H9 (cell line): Measurements from ENCODE around the gene RASA3. TPM values are rescaled to one million over a fixed set of nuclear protein-coding genes. Genes with fewer than 3 reads are reported as not detected.

Experiments
- DNase-seq: peaks from one replicate; pipeline ENCODE4 v3.0.0-alpha.2; 2017
- H2AFZ ChIP-seq: one replicate; pipeline ENCODE4 v1.6.1; 2013; ENCODE audit warnings: mild to moderate bottlenecking, low read length, control low read depth, moderate library complexity
- H2AK5ac ChIP-seq: 2 replicates; pipeline ENCODE4 v1.6.1; 2013; ENCODE audit warnings: low read length, control low read depth, mixed read lengths; ENCODE audit not compliant: insufficient read length
- H2BK120ac ChIP-seq: one replicate; pipeline ENCODE4 v1.6.1; 2013; ENCODE audit warnings: low read depth, mild to moderate bottlenecking, low read length, control low read depth, inconsistent platforms; ENCODE audit not compliant: poor library complexity, severe bottlenecking
- H2BK12ac ChIP-seq: 2 replicates; pipeline ENCODE4 v1.6.1; 2013; ENCODE audit warnings: low read length, control low read depth, mixed read lengths, low read depth; ENCODE audit not compliant: insufficient read length
- H2BK15ac ChIP-seq: 2 replicates; pipeline ENCODE4 v1.6.1; 2013; ENCODE audit warnings: low read depth, low read length, control low read depth
- H2BK20ac ChIP-seq: one replicate; pipeline ENCODE4 v1.6.1; 2013; ENCODE audit warnings: low read depth, mild to moderate bottlenecking, low read length, control low read depth, inconsistent platforms; ENCODE audit not compliant: poor library complexity, severe bottlenecking
- H2BK5ac ChIP-seq: 2 replicates; pipeline ENCODE4 v1.6.1; 2013; ENCODE audit warnings: low read length, control low read depth, mixed read lengths; ENCODE audit not compliant: insufficient read length
- H3K14ac ChIP-seq: 2 replicates; pipeline ENCODE4 v1.6.1; 2013; ENCODE audit warnings: low read length, control low read depth; ENCODE audit not compliant: insufficient read depth
- H3K18ac ChIP-seq: 2 replicates; pipeline ENCODE4 v1.6.1; 2013; ENCODE audit warnings: low read depth, mild to moderate bottlenecking, mixed read lengths, low read length, control low read depth; ENCODE audit not compliant: insufficient read length
- H3K23ac ChIP-seq: 2 replicates; pipeline ENCODE4 v1.6.1; 2013; ENCODE audit warnings: low read length, control low read depth, mixed read lengths, low read depth; ENCODE audit not compliant: insufficient read length
- H3K23me2 ChIP-seq: 2 replicates; pipeline ENCODE4 v1.6.1; 2013; ENCODE audit warnings: low read depth, mild to moderate bottlenecking, mixed read lengths, low read length, control low read depth; ENCODE audit not compliant: insufficient read length, poor library complexity, severe bottlenecking
- H3K27ac ChIP-seq: 2 replicates; pipeline ENCODE4 v1.5.1; 2013; ENCODE audit warnings: low read length, control low read depth, mixed read lengths, low read depth; ENCODE audit not compliant: insufficient read length
- H3K27me3 ChIP-seq: 2 replicates; pipeline ENCODE4 v1.6.1; 2013; ENCODE audit warnings: low read length, control low read depth, inconsistent platforms; ENCODE audit not compliant: insufficient read depth
- H3K4ac ChIP-seq: 2 replicates; pipeline ENCODE4 v1.6.1; 2013; ENCODE audit warnings: low read depth, mild to moderate bottlenecking, control low read depth, inconsistent platforms, low read length, moderate library complexity
- H3K4me1 ChIP-seq: 2 replicates; pipeline ENCODE4 v1.6.1; 2013; ENCODE audit warnings: low read length, control low read depth, inconsistent platforms; ENCODE audit not compliant: insufficient read depth
- H3K4me2 ChIP-seq: 2 replicates; pipeline ENCODE4 v1.6.1; 2013; ENCODE audit warnings: low read length, control low read depth, mixed read lengths; ENCODE audit not compliant: insufficient read length, insufficient read depth
- H3K56ac ChIP-seq: 2 replicates; pipeline ENCODE4 v1.6.1; 2013; ENCODE audit warnings: low read depth, mild to moderate bottlenecking, mixed read lengths, low read length, control low read depth; ENCODE audit not compliant: insufficient read length
- H3K79me1 ChIP-seq: 2 replicates; pipeline ENCODE4 v1.6.1; 2013; ENCODE audit warnings: low read depth, mild to moderate bottlenecking, moderate library complexity, low read length, control low read depth, inconsistent platforms; ENCODE audit not compliant: insufficient read depth, poor library complexity, severe bottlenecking
- H3K79me2 ChIP-seq: 2 replicates; pipeline ENCODE4 v1.6.1; 2013; ENCODE audit warnings: low read length, control low read depth, inconsistent platforms; ENCODE audit not compliant: insufficient read depth
- H3K9ac ChIP-seq: 2 replicates; pipeline ENCODE4 v1.6.1; 2013; ENCODE audit warnings: low read length, control low read depth, mixed read lengths; ENCODE audit not compliant: insufficient read length; ENCODE audit errors: extremely low read depth
- H3K9me3 ChIP-seq: one replicate; pipeline ENCODE4 v1.6.1; 2013; ENCODE audit warnings: low read depth, low read length, inconsistent platforms; ENCODE audit not compliant: control insufficient read depth
- H3T11ph ChIP-seq: one replicate; pipeline ENCODE4 v1.6.1; 2013; ENCODE audit warnings: mild to moderate bottlenecking, low read length, control low read depth, inconsistent platforms
- H4K20me1 ChIP-seq: one replicate; pipeline ENCODE4 v1.6.1; 2013; ENCODE audit not compliant: control insufficient read depth, insufficient read length, insufficient read depth
- H4K5ac ChIP-seq: 2 replicates; pipeline ENCODE4 v1.6.1; 2013; ENCODE audit warnings: low read depth, mild to moderate bottlenecking, mixed read lengths, low read length, control low read depth; ENCODE audit not compliant: insufficient read length
- H4K8ac ChIP-seq: replicated peaks from 2 replicates; pipeline ENCODE4 v1.6.1; 2013; ENCODE audit warnings: low read length, control low read depth, mixed read lengths, low read depth; ENCODE audit not compliant: insufficient read length
- H4K91ac ChIP-seq: 2 replicates; pipeline ENCODE4 v1.6.1; 2013; ENCODE audit warnings: low read depth, mild to moderate bottlenecking, moderate library complexity, mixed read lengths, low read length, control low read depth; ENCODE audit not compliant: insufficient read length
- H3K27ac Mint-ChIP-seq, 3 experiments: 2 replicates in 2 of 3; 3 replicates in 1 of 3; pipeline ENCODE4 v1.8.0; 2020 to 2021; ENCODE audit warnings: mixed read lengths in 3 of 3, mild to moderate bottlenecking in 1 of 3, moderate library complexity in 1 of 3
- H3K27me3 Mint-ChIP-seq: 2 replicates; pipeline ENCODE4 v1.8.0; 2021; ENCODE audit warnings: low read depth, mild to moderate bottlenecking, moderate library complexity, mixed read lengths
- H3K36me3 Mint-ChIP-seq, 3 experiments: 2 replicates in 2 of 3; 3 replicates in 1 of 3; pipeline ENCODE4 v1.8.0; 2020 to 2021; ENCODE audit warnings: low read depth in 3 of 3, mixed read lengths in 3 of 3; ENCODE audit not compliant: insufficient read depth in 1 of 3
- H3K4me1 Mint-ChIP-seq, 2 experiments: 2 replicates each; pipeline ENCODE4 v1.8.0; 2020; ENCODE audit warnings: mixed read lengths in 2 of 2
- H3K4me3 Mint-ChIP-seq, 2 experiments: 2 replicates in 1 of 2; 3 replicates in 1 of 2; pipeline ENCODE4 v1.8.0; 2020 to 2021; ENCODE audit warnings: mild to moderate bottlenecking in 2 of 2, mixed read lengths in 2 of 2, moderate library complexity in 1 of 2
- H3K9me3 Mint-ChIP-seq, 2 experiments: 2 replicates in 1 of 2; 3 replicates in 1 of 2; pipeline ENCODE4 v1.8.0; 2020; ENCODE audit warnings: mild to moderate bottlenecking in 2 of 2, mixed read lengths in 2 of 2, moderate library complexity in 1 of 2
- CTCF ChIP-seq: fragments of 200-600 bp; sonication (generic); conservative IDR thresholded peaks from 3 replicates; pipeline ENCODE4 v1.8.0; 2021; ENCODE audit warnings: antibody characterized with exemption, mild to moderate bottlenecking
- whole genome bisulfite sequencing: extraction: QIAGEN DNeasy Blood & Tissue Kit; methylation state at CpG from one replicate; pipeline ENCODE4 v1.1.7; 2013; ENCODE audit warnings: missing lambda C conversion rate, low lambda C conversion rate, mixed read lengths; ENCODE audit not compliant: insufficient read length; ENCODE audit errors: extremely low coverage; 5-methylcytosine and 5-hydroxymethylcytosine counted together
- total RNA-seq: library from RNA; stranded (reverse); gene quantifications from 2 replicates; pipeline ENCODE4 v1.2.1, GENCODE V29; 2021

RASA3 gene
- total RNA-seq, 1 experiment from 2014 or later: 12.3 TPM

GRCh38 chr13:114015969-114016295 lies 116.5 kb downstream of the RASA3 start:
- no peaks in the 10 kb centered on the region for H3K9me3 Mint-ChIP-seq
- WGBS: no CpG with 5 or more reads among the region's 11 CpGs

More at GRCh38 chr13:114015969-114016295, 116.5 kb downstream of the RASA3 start:
- Histone ChIP-seq H3K4ac (no peak overlapping the region), H3T11ph (no peak overlapping the region), H3K9me3 (no peaks in the 10 kb centered on the region), H4K8ac (no peak overlapping the region), H3K23me2 (no peaks in the 10 kb centered on the region), H2BK120ac (no peak overlapping the region), H4K20me1 (no peaks in the 10 kb centered on the region), H2BK15ac (no peak overlapping the region), H4K5ac (no peak overlapping the region), H3K79me1 (no peaks in the 10 kb centered on the region), H2AFZ (no peak overlapping the region), H3K14ac (no peak overlapping the region; the same call in 1 of the 2 replicates), H2AK5ac (no peak overlapping the region), H4K91ac (no peak overlapping the region), H3K9ac (no peak overlapping the region), H3K27ac (no peak overlapping the region), H3K27me3 (no peaks in the 10 kb centered on the region), H3K18ac (no peak overlapping the region), H3K4me1 (no peaks in the 10 kb centered on the region), H3K23ac (no peak overlapping the region), H3K79me2 (no peaks in the 10 kb centered on the region), H3K56ac (no peak overlapping the region), H3K4me2 (no peak overlapping the region), H2BK5ac (no peak overlapping the region), H2BK20ac (no peak overlapping the region), H2BK12ac (no peak overlapping the region)
- DNase-seq: no peak
- H3K27ac Mint-ChIP-seq: 0 out of 7 replicates have a peak overlapping the region, but pooled peaks of 2 of the 3 experiments have one; percentile 3 to 17
- H3K4me1 Mint-ChIP-seq: peaks cover 0 to 12% of the 10 kb centered on the region in 2 experiments; a peak in 2 of 4 replicates
- no peaks in the 10 kb centered on the region for H3K27me3 Mint-ChIP-seq
- TF ChIP-seq CTCF: no peak
- no peak overlapping the region for H3K4me3 Mint-ChIP-seq
- peaks cover 3 to 11% (median 8%) of the 10 kb centered on the region in 3 experiments; a peak in 5 of 7 replicates for H3K36me3 Mint-ChIP-seq
